K562 (cell line): Measurements from ENCODE around the gene MAP9. TPM values are rescaled to one million over a fixed set of nuclear protein-coding genes. Genes with fewer than 3 reads are reported as not detected.

Experiments
- ATAC-seq: fragments of 200-7000 bp; cut with Tn5 transposase; 3 replicates; pipeline ENCODE4 v1.9.1; 2020; ENCODE audit warnings: moderate library complexity
- BruUV-seq: library from RNA; stranded (reverse); fragments of 400-500 nt; replicated peaks from 2 replicates; lab custom pipeline; 2021; lab: Mats Ljungman, UMichigan
- CTCF ChIA-PET: fragments of 300-600 bp; formaldehyde crosslinking; extraction: SDS; loops from one replicate; lab custom pipeline; 2021; ENCODE audit warnings: low intra/inter-chr PET ratio; lab: Yijun Ruan, JAX
- POLR2A ChIA-PET: fragments of 300-600, 350-650 bp; sonication (Branson Sonifier 250); formaldehyde crosslinking; extraction: SDS; loops from one replicate; lab custom pipeline; 2021; ENCODE audit warnings: antibody characterized with exemption, inconsistent platforms; lab: Yijun Ruan, JAX
- DNase-seq, 4 experiments: peaks; one replicate each; pipeline versions ENCODE4 v3.0.0 to v3.0.0-alpha.2; 2011 to 2018; ENCODE audit warnings: low spot score in 3 of 4, mixed read lengths in 3 of 4; ENCODE audit errors: extremely low read depth in 1 of 4
- FAIRE-seq: peaks from 2 replicates; lab custom pipeline; 2011; peaks lifted over from hg19 to GRCh38; lab: Jason Lieb, UNC
- H2AFZ ChIP-seq: 2 replicates; pipeline ENCODE4 v1.6.0; 2011; ENCODE audit warnings: low read depth, low read length, control low read depth, inconsistent platforms
- H3K27ac ChIP-seq: fragments of 200-600 bp; 3 replicates; pipeline ENCODE4 v1.8.0; 2011; ENCODE audit warnings: low read depth, mild to moderate bottlenecking, control low read depth, inconsistent platforms, low read length, moderate library complexity, mixed read lengths; ENCODE audit errors: extremely low read depth
- H3K27me3 ChIP-seq, 2 experiments: fragments of 300-600 bp in 1 of 2; 2 replicates in 1 of 2; 3 replicates in 1 of 2; pipeline versions ENCODE4 v1.6.0 to v1.8.0; 2011; ENCODE audit warnings: inconsistent platforms in 2 of 2, low read length in 2 of 2, mild to moderate bottlenecking in 1 of 2, mixed read lengths in 1 of 2, moderate library complexity in 1 of 2; ENCODE audit not compliant: control insufficient read depth in 2 of 2, insufficient read depth in 2 of 2
- H3K36me3 ChIP-seq: fragments of 300-600 bp; 3 replicates; pipeline ENCODE4 v1.8.0; 2011; ENCODE audit warnings: mild to moderate bottlenecking, low read length, inconsistent platforms; ENCODE audit not compliant: control insufficient read depth, insufficient read depth
- H3K4me1 ChIP-seq, 2 experiments: fragments of 200-600 bp in 1 of 2; replicated peaks in 1 of 2; 2 replicates in 1 of 2; 3 replicates in 1 of 2; pipeline versions ENCODE4 v1.5.1 to v1.8.0; 2011; ENCODE audit warnings: inconsistent platforms in 2 of 2, low read length in 2 of 2, mild to moderate bottlenecking in 1 of 2, mixed read lengths in 1 of 2, moderate library complexity in 1 of 2; ENCODE audit not compliant: control insufficient read depth in 2 of 2, insufficient read depth in 2 of 2
- H3K4me2 ChIP-seq: 2 replicates; pipeline ENCODE4 v1.6.1; 2011; ENCODE audit warnings: low read length, control low read depth, inconsistent platforms, mixed read lengths; ENCODE audit not compliant: insufficient read depth
- H3K4me3 ChIP-seq: fragments of 200-600 bp; sonication (generic), shearing (Covaris generic); 2 replicates; pipeline ENCODE4 v1.5.1; 2016; ENCODE audit warnings: control low read depth, inconsistent platforms
- H3K79me2 ChIP-seq: fragments of 200-600 bp; 3 replicates; pipeline ENCODE4 v1.8.0; 2011; ENCODE audit warnings: low read length, inconsistent platforms; ENCODE audit not compliant: control insufficient read depth, insufficient read depth
- H3K9ac ChIP-seq, 2 experiments: 2 replicates each; pipeline versions ENCODE4 v1.6.0 to v1.6.1; 2011; ENCODE audit warnings: low read depth in 2 of 2, low read length in 2 of 2, control low read depth in 1 of 2, inconsistent platforms in 1 of 2, mild to moderate bottlenecking in 1 of 2, mixed read lengths in 1 of 2; ENCODE audit not compliant: insufficient read depth in 1 of 2
- H3K9me1 ChIP-seq: one replicate; pipeline ENCODE4 v1.6.0; 2011; ENCODE audit warnings: inconsistent platforms, mild to moderate bottlenecking, low read length, moderate library complexity; ENCODE audit not compliant: control insufficient read depth, insufficient read depth
- H3K9me3 ChIP-seq: replicated peaks from 2 replicates; pipeline ENCODE4 v1.5.1; 2011; ENCODE audit warnings: low read depth, low read length, inconsistent platforms; ENCODE audit not compliant: control insufficient read depth, insufficient read depth
- H4K20me1 ChIP-seq: replicated peaks from 2 replicates; pipeline ENCODE4 v1.6.1; 2011; ENCODE audit warnings: low read length, inconsistent platforms, mixed read lengths; ENCODE audit not compliant: control insufficient read depth, insufficient read depth
- ARNT ChIP-seq, 2 experiments: fragments of 450-650 bp; IDR thresholded peaks; 2 replicates each; pipeline ENCODE4 v1.6.1; 2016; ENCODE audit warnings: mild to moderate bottlenecking in 1 of 2
- ATF6 ChIP-seq: sonication (generic); formaldehyde crosslinking; IDR thresholded peaks from 2 replicates; pipeline ENCODE4 v1.4.0; 2020; ENCODE audit warnings: mild to moderate bottlenecking, missing genetic modification reagents
- BDP1 ChIP-seq: IDR thresholded peaks from 3 replicates; pipeline ENCODE4 v1.6.1; 2011; ENCODE audit not compliant: insufficient read length, insufficient read depth
- CTBP1 ChIP-seq: fragments of 450-650 bp; IDR thresholded peaks from 2 replicates; pipeline ENCODE4 v1.6.1; 2016; ENCODE audit warnings: borderline replicate concordance
- DNMT1 ChIP-seq: fragments of 450-650 bp; IDR thresholded peaks from 2 replicates; pipeline ENCODE4 v1.6.1; 2016; ENCODE audit warnings: antibody characterized with exemption, mild to moderate bottlenecking
- ETS1 ChIP-seq: conservative IDR thresholded peaks from 2 replicates; pipeline ENCODE4 v1.6.1; 2011; ENCODE audit warnings: low read depth, mild to moderate bottlenecking, low read length; ENCODE audit not compliant: control insufficient read depth
- FOXP1 ChIP-seq: sonication (generic); formaldehyde crosslinking; IDR thresholded peaks from 2 replicates; pipeline ENCODE4 v1.8.0; 2022; ENCODE audit warnings: mild to moderate bottlenecking, missing genetic modification reagents
- HBP1 ChIP-seq: fragments of 450-650 bp; formaldehyde crosslinking; IDR thresholded peaks from 2 replicates; pipeline ENCODE4 v1.4.0; 2022; ENCODE audit warnings: missing genetic modification characterization
- HDAC6 ChIP-seq: IDR thresholded peaks from 2 replicates; pipeline ENCODE4 v1.6.1; 2012; ENCODE audit warnings: low read depth, mild to moderate bottlenecking, control low read depth, inconsistent platforms, low read length, moderate library complexity
- HES1 ChIP-seq: fragments of 450-650 bp; IDR thresholded peaks from 2 replicates; pipeline ENCODE4 v1.6.1; 2016; ENCODE audit warnings: low read depth, mild to moderate bottlenecking, moderate library complexity
- MTA2 ChIP-seq: fragments of 450-650 bp; IDR thresholded peaks from 2 replicates; pipeline ENCODE4 v1.6.1; 2016; ENCODE audit warnings: low read depth
- SAFB ChIP-seq: fragments of 200-400 bp; formaldehyde crosslinking; IDR thresholded peaks from 2 replicates; pipeline ENCODE4 v1.6.1; 2017; ENCODE audit warnings: low read depth, low read length, borderline replicate concordance
- SUPT5H ChIP-seq: fragments of 450-650 bp; IDR thresholded peaks from 2 replicates; pipeline ENCODE4 v1.6.1; 2016
- XRCC3 ChIP-seq: fragments of 450-650 bp; IDR thresholded peaks from 2 replicates; pipeline ENCODE4 v1.6.1; 2017; ENCODE audit warnings: mild to moderate bottlenecking, moderate library complexity
- ZBTB17 ChIP-seq: fragments of 450-650 bp; formaldehyde crosslinking; IDR thresholded peaks from 2 replicates; pipeline ENCODE4 v1.4.0; 2020; ENCODE audit warnings: mild to moderate bottlenecking
- ZNF143 ChIP-seq: sonication (generic); formaldehyde crosslinking; IDR thresholded peaks from 2 replicates; pipeline ENCODE4 v1.9.0; 2022; ENCODE audit warnings: mild to moderate bottlenecking, missing genetic modification reagents
- ZNF316 ChIP-seq: fragments of 450-650 bp; IDR thresholded peaks from 2 replicates; pipeline ENCODE4 v1.6.1; 2016
- ZNF398 ChIP-seq: fragments of 250-450 bp; sonication (Bioruptor Pico); IDR thresholded peaks from 2 replicates; pipeline ENCODE4 v1.8.0; 2021; ENCODE audit warnings: moderate library complexity, mild to moderate bottlenecking, inconsistent platforms
- ZNF707 ChIP-seq: fragments of 250-450 bp; sonication (Bioruptor Pico); conservative IDR thresholded peaks from 2 replicates; pipeline ENCODE4 v1.8.0; 2022; ENCODE audit warnings: inconsistent platforms, mild to moderate bottlenecking, moderate library complexity
- WGBS: fragments of 100-300 bp; shearing (Covaris generic); methylation state at CpG from one replicate; pipeline ENCODE4 v1.1.6; 2016; ENCODE audit warnings: low coverage, mixed read lengths; ENCODE audit not compliant: insufficient coverage; ENCODE audit errors: missing lambda C conversion rate; 5-methylcytosine and 5-hydroxymethylcytosine counted together
- in situ Hi-C: fragments of 300-500 bp; cut with MboI; formaldehyde crosslinking; loops from 4 replicates; pipeline ENCODE4 v1.15.0; 2018; ENCODE audit warnings: inconsistent platforms, mixed read lengths
- intact Hi-C: fragments of 100-400 bp; cut with micrococcal nuclease; formaldehyde crosslinking; loops from 2 replicates; pipeline ENCODE4 v1.14.2; 2022
- polyA plus RNA-seq, 8 experiments: library from polyadenylated mRNA; depleted of rRNA in 4 of 8; stranded (reverse) in 5 of 8; unstranded in 3 of 8; fragments of >200 nt; fragmentation: Nextera tagmentation in 2 of 8; fragmentation: Illumina TruSeq in 1 of 8; extraction: Ambion mirVana in 2 of 8; extraction: Trizol in 1 of 8; gene quantifications; 2 replicates each; pipeline versions ENCODE4 v1.2.1 to v1.2.3, GENCODE V29; 2011 to 2014; ENCODE audit warnings: inconsistent platforms in 1 of 8, missing spikeins in 1 of 8
- total RNA-seq, 7 experiments: library from RNA; depleted of rRNA in 6 of 7; stranded (reverse); fragments of >200 nt in 6 of 7; fragmentation: Illumina TruSeq in 2 of 7; extraction: Trizol in 2 of 7; gene quantifications; 2 replicates each; pipeline versions ENCODE4 v1.2.1 to v1.2.3, GENCODE V29; 2011 to 2021; ENCODE audit warnings: low replicate concordance in 1 of 7

MAP9 gene
- total and polyA plus RNA-seq, 9 of the 15 experiments (the other 6 are each of a cell fraction or from before 2014, with no cell fraction given): 0.04 to 0.09 TPM; not detected in 7

- intact Hi-C loops (no loop called here), in situ Hi-C loops (no loop called here)
- Histone ChIP-seq H3K4me1 (no peaks in the 10 kb centered on the region), H3K36me3 (no peaks in the 10 kb centered on the region), H2AFZ (no peak overlapping the region), H4K20me1 (no peaks in the 10 kb centered on the region), H3K4me2 (no peak overlapping the region), H3K4me3 (no peak overlapping the region), H3K79me2 (no peaks in the 10 kb centered on the region), H3K9ac (no peak overlapping the region), H3K27ac (no peak overlapping the region), H3K9me1 (no peaks in the 10 kb centered on the region), H3K27me3 (no peaks in the 10 kb centered on the region), H3K9me3 (no peaks in the 10 kb centered on the region)
- TF ChIP-seq HDAC6 (no peak), ZNF707 (CRISPR knock-in tag) (no peak), ZNF143 (CRISPR knock-in tag) (no peak), ZNF316 (no peak), ATF6 (CRISPR knock-in tag) (no peak), ZBTB17 (CRISPR knock-in tag) (no peak), HBP1 (no peak), ZNF398 (CRISPR knock-in tag) (no peak), DNMT1 (no peak), FOXP1 (CRISPR knock-in tag) (no peak), ARNT (IDR thresholded peaks at IDR 0.05) (no peak), XRCC3 (no peak), SAFB (no peak), MTA2 (no peak), CTBP1 (no peak), ETS1 (no peak), BDP1 (no peak), HES1 (no peak), SUPT5H (no peak)
- POLR2A ChIA-PET: no interaction called here
- ATAC-seq (no peak), FAIRE-seq (no peak), DNase-seq (no peak)
- no TSS peak for BruUV-seq
- WGBS: 3% methylated on average over 4 of the region's 4 CpGs
- CTCF ChIA-PET: no interaction called here
Measured at GRCh38 chr4:155419266-155419665, 42.5 kb upstream of the MAP9 start.
